Measurements from ENCODE around the gene MICAL2.

MICAL2 gene

DNA sequence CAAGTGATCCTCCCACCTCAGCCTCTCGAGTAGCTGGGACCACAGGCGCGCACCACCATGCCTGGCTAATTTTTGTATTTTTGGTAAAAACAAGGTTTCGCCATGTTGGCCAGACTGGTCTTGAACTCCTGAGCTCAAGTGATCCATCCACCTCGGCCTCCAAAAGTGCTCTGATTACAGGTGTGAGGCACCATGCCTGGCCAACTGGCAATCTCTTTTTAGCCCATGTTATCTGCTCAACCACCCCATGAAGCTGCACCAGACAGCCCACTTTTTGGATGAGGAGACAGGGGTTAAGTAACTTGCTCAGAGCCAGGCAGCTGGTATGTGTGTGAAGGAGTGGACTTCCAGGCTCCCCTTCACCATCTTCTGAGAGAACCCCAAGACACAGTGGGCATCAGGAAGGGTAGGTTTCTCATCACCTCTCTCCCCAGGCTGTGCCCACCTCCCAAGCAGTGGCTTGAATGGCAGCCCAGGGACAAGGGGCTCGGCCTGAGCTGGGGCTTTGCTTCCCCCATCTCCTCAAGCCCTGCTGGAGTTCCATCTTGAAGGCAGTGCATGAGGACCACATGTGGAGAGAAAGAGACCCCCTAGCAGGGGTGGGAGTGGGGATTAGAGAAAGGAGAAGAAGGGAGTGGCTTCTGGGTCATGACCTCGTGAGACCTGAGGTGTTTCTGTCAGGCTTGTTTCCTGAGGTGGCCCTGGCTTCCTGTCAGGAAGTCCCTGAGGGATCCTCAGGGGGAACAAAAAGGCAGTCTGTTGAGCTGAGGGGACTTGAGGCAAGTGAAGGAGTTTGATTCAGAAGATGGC is 179.5 kb downstream of the MICAL2 start:
- H3K36me3 Mint-ChIP-seq: no peaks in the 10 kb centered on the region
- H3K27ac Mint-ChIP-seq: no peak overlapping the region
- ATAC-seq (ENCODE audit: low read depth): no peak
- H3K9me3 Mint-ChIP-seq: no peaks in the 10 kb centered on the region
- DNase-seq (ENCODE audit: low spot score in 2 of 2): no peak
- H3K4me1 Mint-ChIP-seq: peaks cover 5% of the 10 kb centered on the region
- no peak overlapping the region for H3K4me3 Mint-ChIP-seq
- peaks cover 2% of the 10 kb centered on the region for H3K27me3 Mint-ChIP-seq

DNA sequence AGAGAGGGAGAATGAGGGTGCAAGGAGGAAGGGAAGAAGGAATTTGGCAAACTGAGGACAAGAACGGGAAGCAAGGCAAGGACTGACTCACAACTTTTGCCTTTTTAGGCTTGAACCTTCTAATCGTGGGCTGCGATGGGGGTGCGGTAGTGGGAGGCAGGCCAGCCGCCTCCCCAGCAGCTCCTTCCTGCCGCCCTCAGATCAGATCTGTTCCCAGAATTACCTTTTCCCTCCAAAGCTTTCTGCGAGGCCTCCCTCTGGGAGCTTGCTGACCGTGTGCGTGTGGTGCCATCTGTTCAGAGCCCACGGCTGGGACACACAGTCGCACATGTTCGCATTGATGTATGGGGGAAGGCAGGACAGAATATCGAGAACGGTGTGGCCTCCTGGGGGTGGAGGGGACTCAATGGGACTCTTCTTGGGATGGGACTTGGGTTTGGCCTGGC is 180.1 kb downstream of the MICAL2 start:
- Mint-ChIP-seq H3K27ac (no peak overlapping the region), H3K9me3 (no peaks in the 10 kb centered on the region), H3K36me3 (no peaks in the 10 kb centered on the region), H3K4me1 (peaks cover 5% of the 10 kb centered on the region), H3K27me3 (peaks cover 2% of the 10 kb centered on the region), H3K4me3 (no peak overlapping the region)
- DNase-seq (ENCODE audit: low spot score in 2 of 2) (no peak), ATAC-seq (ENCODE audit: low read depth) (no peak)

DNA sequence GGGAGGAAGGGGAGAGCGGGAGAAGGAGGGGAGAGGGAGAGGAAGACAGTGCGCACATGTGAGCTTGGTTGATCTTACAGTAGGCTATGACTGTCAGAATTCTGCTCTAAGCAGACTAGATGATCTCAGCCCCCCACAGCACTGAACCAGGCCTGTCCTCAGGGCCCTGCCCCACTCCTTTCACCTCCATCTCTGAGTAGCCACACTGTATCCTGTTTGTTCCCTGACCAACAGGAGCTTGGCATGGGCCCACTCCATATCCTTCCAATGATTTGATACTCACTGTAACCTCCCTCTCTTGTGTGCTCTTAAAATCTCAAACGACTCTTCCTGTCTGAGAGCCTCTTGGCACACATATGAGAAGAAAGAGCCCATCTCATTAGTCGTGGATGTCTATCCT is 180.9 kb downstream of the MICAL2 start:
- Mint-ChIP-seq H3K27me3 (peaks cover 2% of the 10 kb centered on the region), H3K9me3 (no peaks in the 10 kb centered on the region), H3K4me1 (peaks cover 5% of the 10 kb centered on the region), H3K36me3 (no peaks in the 10 kb centered on the region), H3K27ac (no peak overlapping the region), H3K4me3 (no peak overlapping the region)
- ATAC-seq (ENCODE audit: low read depth) (no peak), DNase-seq (ENCODE audit: low spot score in 2 of 2) (no peak)

DNA sequence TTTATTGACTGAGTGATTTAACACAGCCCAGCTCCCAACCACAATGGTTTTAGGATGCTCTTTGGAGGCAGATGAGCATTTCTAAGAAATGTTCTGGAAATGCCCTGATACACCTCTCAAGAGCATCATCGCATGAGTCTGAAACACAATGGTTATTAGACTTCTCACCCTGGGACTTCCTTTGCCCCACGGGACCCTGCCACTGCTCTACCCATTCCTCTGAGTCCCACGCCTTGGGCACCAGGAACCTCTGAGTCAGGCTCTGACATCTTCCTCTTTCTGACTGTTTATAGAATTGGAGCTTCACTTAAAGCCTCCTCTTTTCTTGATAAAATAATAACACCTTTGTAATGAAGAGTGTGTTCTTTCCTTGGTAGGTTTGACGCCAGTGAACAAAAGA is 181.4 kb downstream of the MICAL2 start:
- Mint-ChIP-seq H3K9me3 (no peaks in the 10 kb centered on the region), H3K36me3 (no peaks in the 10 kb centered on the region), H3K4me1 (peaks cover 5% of the 10 kb centered on the region), H3K4me3 (no peak overlapping the region), H3K27me3 (peaks cover 2% of the 10 kb centered on the region), H3K27ac (no peak overlapping the region)
- DNase-seq (ENCODE audit: low spot score in 2 of 2) (no peak), ATAC-seq (ENCODE audit: low read depth) (no peak)

DNA sequence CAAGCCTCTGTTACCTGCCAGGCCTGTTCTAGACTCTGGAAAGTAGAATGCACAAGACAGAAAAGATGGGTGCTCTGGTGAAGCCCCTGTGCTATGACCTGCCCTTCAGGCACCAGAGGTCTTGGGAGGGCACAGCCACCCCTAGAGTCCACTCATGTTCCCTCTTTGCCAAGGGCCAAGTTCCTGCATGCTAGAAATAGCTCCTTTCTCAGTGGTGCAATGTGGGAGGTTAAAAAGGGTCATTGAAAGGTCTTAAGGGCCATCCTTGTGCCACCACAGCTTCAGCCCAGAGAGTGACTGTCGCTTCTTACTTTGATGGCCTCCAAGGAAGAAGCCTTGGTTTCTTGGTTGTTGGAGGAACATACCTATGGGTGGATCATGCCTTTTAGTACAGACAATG is 182.4 kb downstream of the MICAL2 start:
- DNase-seq (ENCODE audit: low spot score in 2 of 2) (no peak), ATAC-seq (ENCODE audit: low read depth) (no peak)
- Mint-ChIP-seq H3K9me3 (peaks cover 2% of the 10 kb centered on the region), H3K36me3 (no peaks in the 10 kb centered on the region), H3K27me3 (no peaks in the 10 kb centered on the region), H3K27ac (no peak overlapping the region), H3K4me3 (no peak overlapping the region), H3K4me1 (peaks cover 5% of the 10 kb centered on the region)

DNA sequence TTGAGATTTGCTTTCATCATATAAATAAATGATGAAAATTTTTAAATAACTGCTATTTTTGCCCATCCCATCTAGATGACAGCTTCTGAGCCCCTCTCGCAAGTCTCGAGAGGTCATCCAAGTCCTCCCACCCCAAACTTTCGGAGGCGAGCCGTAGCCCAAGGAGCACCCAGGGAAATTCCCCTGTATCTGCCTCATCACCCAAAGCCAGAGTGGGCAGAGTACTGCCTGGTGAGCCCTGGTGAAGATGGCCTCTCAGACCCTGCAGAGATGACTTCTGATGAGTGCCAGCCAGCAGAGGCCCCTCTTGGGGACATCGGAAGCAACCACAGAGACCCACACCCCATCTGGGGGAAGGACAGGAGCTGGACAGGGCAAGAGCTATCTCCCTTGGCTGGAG is 183.1 kb downstream of the MICAL2 start:
- ATAC-seq (ENCODE audit: low read depth): no peak
- Mint-ChIP-seq H3K4me1 (peaks cover 5% of the 10 kb centered on the region), H3K27ac (no peak overlapping the region)

DNA sequence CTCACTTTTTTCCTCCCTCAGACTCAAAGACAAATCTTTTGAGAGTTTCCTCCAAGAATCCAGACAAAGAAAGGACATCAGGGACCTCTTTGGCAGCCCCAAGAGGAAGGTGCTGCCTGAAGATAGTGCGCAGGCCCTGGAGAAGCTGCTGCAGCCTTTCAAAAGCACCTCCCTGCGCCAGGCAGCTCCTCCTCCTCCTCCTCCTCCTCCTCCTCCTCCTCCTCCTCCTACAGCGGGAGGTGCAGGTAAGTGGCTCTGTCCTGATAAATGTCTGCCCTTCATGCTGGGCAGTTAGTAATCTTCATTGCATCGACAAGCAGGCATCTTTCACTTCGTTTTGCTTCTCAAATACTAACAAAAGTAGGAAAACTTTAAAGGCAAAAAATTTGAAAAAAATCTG is 184.2 kb downstream of the MICAL2 start:
- peaks cover 2% of the 10 kb centered on the region for H3K9me3 Mint-ChIP-seq

More for the DNA sequence above, 183.1 kb downstream of the MICAL2 start:
- H3K4me3 Mint-ChIP-seq: no peak overlapping the region
- no peaks in the 10 kb centered on the region for H3K27me3 Mint-ChIP-seq
- no peak for DNase-seq (ENCODE audit: low spot score in 2 of 2)
- peaks cover 2% of the 10 kb centered on the region for H3K9me3 Mint-ChIP-seq
- H3K36me3 Mint-ChIP-seq: no peaks in the 10 kb centered on the region

DNA sequence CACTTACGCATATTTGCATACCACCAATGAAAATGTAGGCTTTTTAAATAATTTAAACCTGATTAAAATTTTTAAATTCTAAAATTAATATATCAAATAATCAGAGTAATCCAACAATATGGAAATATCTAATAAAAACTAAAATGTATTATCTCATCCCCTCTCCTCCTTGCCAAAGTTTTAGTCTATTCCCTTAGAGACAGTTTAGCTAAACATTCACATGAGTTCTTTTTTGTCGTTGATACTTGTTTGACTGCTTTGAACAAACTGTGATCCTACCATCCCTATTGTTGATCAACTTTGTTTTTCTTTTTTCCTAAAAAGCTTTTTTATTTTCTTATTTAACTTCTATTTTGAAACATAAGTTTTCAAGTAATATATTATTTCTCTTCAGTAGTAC is 185.6 kb downstream of the MICAL2 start:
- Mint-ChIP-seq H3K9me3 (peaks cover 2% of the 10 kb centered on the region), H3K4me1 (no peaks in the 10 kb centered on the region), H3K27me3 (no peaks in the 10 kb centered on the region), H3K36me3 (no peaks in the 10 kb centered on the region), H3K4me3 (no peak overlapping the region), H3K27ac (no peak overlapping the region)
- DNase-seq (ENCODE audit: low spot score in 2 of 2): no peak
- no peak for ATAC-seq (ENCODE audit: low read depth)

More for the DNA sequence above, 184.2 kb downstream of the MICAL2 start:
- DNase-seq (ENCODE audit: low spot score in 2 of 2): no peak
- H3K36me3 Mint-ChIP-seq: no peaks in the 10 kb centered on the region
- H3K4me1 Mint-ChIP-seq: peaks cover 5% of the 10 kb centered on the region
- ATAC-seq (ENCODE audit: low read depth): no peak
- no peak overlapping the region for H3K4me3 Mint-ChIP-seq
- H3K27me3 Mint-ChIP-seq: no peaks in the 10 kb centered on the region
- H3K27ac Mint-ChIP-seq: no peak overlapping the region

DNA sequence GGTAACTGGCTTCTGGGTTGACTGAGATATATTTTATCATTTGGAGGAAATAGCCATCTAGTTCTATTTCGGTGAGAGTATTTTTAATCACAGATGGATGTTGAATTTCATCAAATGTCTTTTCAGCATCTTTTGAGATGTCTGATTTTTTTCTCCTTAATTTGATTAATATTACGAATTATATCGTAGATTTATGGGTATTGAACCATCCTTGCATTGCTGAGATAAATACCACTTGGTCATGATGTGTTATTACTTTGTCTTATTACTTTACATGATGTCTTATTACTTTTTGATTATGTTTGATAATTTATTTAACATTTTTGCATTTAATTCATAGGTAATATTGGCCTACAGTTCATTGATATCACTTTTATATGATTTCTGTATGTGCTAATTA is 188.2 kb downstream of the MICAL2 start:
- H3K36me3 Mint-ChIP-seq: no peaks in the 10 kb centered on the region
- no peak for ATAC-seq (ENCODE audit: low read depth)
- H3K4me3 Mint-ChIP-seq: no peak overlapping the region

DNA sequence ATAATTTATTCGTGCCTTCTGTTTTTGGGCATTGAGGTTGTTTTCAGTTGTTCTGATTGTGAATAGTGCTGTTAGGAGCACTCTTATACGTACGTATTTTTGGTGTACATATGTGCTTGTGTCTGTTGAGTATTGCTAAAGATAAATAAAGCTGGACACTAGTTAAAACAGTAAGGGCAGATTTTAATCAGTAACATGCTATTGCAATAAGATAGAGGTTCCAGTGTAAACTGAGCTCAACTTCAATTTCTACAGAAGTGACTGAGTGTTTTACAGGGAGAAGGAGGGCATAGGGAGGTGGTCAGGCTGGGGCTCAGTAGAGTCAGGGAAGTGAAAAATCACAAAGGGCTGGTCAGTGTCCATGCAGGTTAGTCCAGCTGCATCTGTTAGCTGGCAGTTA is 191.0 kb downstream of the MICAL2 start:
- Mint-ChIP-seq H3K9me3 (peaks cover 5% of the 10 kb centered on the region), H3K36me3 (no peaks in the 10 kb centered on the region), H3K27ac (no peak overlapping the region), H3K4me3 (no peak overlapping the region), H3K27me3 (no peaks in the 10 kb centered on the region), H3K4me1 (no peaks in the 10 kb centered on the region)
- ATAC-seq (ENCODE audit: low read depth): no peak
- no peak for DNase-seq (ENCODE audit: low spot score in 2 of 2)

More for the DNA sequence above, 188.2 kb downstream of the MICAL2 start:
- peaks cover 3% of the 10 kb centered on the region for H3K9me3 Mint-ChIP-seq
- no peak overlapping the region for H3K27ac Mint-ChIP-seq
- DNase-seq (ENCODE audit: low spot score in 2 of 2): no peak
- H3K4me1 Mint-ChIP-seq: no peaks in the 10 kb centered on the region
- no peaks in the 10 kb centered on the region for H3K27me3 Mint-ChIP-seq

DNA sequence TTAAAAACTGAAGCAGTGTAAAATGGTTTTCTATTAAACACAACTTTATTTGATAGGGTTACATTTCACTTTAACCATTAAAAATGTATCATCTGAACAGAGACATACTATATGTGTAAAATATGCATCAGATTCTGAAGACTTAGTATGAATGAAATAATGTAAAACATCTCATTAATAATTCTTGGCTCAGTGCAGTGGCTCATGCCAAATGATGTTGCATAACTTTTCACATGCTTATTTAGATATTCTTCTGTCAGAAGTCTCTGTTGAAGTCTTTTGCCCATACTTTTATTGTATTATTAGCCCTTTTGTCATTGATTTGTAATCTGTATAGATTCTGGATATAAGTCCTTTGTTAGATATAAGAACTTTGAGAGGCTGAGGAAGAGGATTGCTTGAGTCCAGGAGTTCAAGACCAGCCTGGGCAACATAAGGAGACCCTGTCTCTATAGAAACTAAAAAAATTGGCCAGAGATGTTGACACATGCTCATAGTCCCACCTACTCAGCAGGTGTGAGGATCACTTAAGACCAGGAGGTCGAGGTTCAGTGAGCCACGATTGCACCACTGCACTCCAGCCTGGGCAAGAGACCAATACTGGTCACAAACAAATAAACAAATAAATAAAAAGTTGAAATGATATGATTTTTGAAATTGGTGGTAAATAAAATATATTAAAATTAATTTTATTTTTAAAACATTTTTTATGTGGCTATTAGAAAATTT is 193.2 kb downstream of the MICAL2 start:
- DNase-seq (ENCODE audit: low spot score in 2 of 2): no peak
- H3K27ac Mint-ChIP-seq: no peak overlapping the region

DNA sequence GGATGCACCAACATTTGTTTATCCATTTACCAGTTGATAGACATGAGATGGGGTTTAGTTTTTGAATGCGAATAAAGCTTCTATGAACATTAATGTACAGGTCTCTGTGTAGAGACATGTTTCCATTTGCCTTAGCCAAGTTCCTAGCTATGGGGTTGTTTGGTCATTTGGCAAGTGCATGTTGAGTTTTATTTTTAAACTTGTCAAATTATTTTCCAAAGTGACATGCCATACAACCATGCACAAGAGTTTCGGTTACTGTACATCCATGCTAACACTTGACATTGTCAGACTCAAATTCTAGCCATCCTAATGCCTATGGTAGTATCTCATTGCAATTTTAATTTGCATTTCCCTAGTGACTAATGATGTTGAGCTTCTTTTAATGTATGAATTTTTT is 196.4 kb downstream of the MICAL2 start:
- ATAC-seq (ENCODE audit: low read depth): no peak
- Mint-ChIP-seq H3K4me1 (no peaks in the 10 kb centered on the region), H3K9me3 (peaks cover 9% of the 10 kb centered on the region), H3K27me3 (no peaks in the 10 kb centered on the region), H3K4me3 (no peak overlapping the region), H3K27ac (no peak overlapping the region), H3K36me3 (no peaks in the 10 kb centered on the region)
- DNase-seq (ENCODE audit: low spot score in 2 of 2): no peak

More for the DNA sequence above, 193.2 kb downstream of the MICAL2 start:
- no peak for ATAC-seq (ENCODE audit: low read depth)
- H3K4me3 Mint-ChIP-seq: no peak overlapping the region
- H3K9me3 Mint-ChIP-seq: peaks cover 3% of the 10 kb centered on the region
- no peaks in the 10 kb centered on the region for H3K4me1 Mint-ChIP-seq
- no peaks in the 10 kb centered on the region for H3K27me3 Mint-ChIP-seq
- H3K36me3 Mint-ChIP-seq: no peaks in the 10 kb centered on the region

DNA sequence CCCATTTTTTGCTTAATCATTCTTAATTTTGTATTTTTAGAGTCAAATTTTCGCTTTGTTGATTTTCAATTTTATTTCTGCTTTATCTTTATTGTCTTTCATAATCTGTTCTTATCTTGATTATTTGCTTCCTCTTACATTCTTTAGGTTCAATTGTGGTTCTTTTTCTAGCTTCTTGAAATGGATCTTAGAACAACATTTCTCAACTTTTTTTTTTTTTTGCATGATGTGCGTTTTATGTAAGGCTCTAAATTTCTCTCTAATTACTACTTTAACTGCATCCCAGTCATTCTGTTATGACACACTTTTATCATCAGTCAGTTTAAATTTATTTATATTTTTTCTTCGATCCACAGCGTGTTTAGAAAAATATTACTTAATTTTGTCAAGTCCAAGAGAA is 201.7 kb downstream of the MICAL2 start:
- H3K4me1 Mint-ChIP-seq: no peaks in the 10 kb centered on the region
- DNase-seq (ENCODE audit: low spot score in 2 of 2): no peak
- H3K4me3 Mint-ChIP-seq: no peak overlapping the region
- no peak overlapping the region for H3K27ac Mint-ChIP-seq
- peaks cover 8% of the 10 kb centered on the region for H3K9me3 Mint-ChIP-seq
- ATAC-seq (ENCODE audit: low read depth): no peak
- no peaks in the 10 kb centered on the region for H3K36me3 Mint-ChIP-seq
- H3K27me3 Mint-ChIP-seq: no peaks in the 10 kb centered on the region

All from memory B cell (primary cell).